Immature natural killer cell (primary cell): ENCODE data around the gene PDE6D. TPM values are rescaled to one million over a fixed set of nuclear protein-coding genes. Genes with fewer than 3 reads are reported as not detected.
"Not testable (repeated sequence)": the region's sequence is repeated elsewhere in the genome, so short reads cannot be mapped to it uniquely, and the experiment has no call there.

Experiments used
- DNase-seq, 3 donors: peaks; one replicate each; pipeline ENCODE4 v3.0.0; 2022; ENCODE audit warnings: mixed read lengths in 1 of 3
- H3K27ac Mint-ChIP-seq, 6 donors: one replicate each; pipeline ENCODE4 v1.8.0; 2020; ENCODE audit warnings: mixed read lengths in 6 of 6, mild to moderate bottlenecking in 5 of 6, inconsistent platforms in 4 of 6, moderate library complexity in 3 of 6
- H3K27me3 Mint-ChIP-seq, 3 donors: one replicate each; pipeline ENCODE4 v1.8.0; 2020 to 2021; ENCODE audit warnings: low read depth in 3 of 3, mild to moderate bottlenecking in 3 of 3, mixed read lengths in 3 of 3, moderate library complexity in 3 of 3, inconsistent platforms in 1 of 3
- H3K36me3 Mint-ChIP-seq, 3 donors: one replicate each; pipeline ENCODE4 v1.8.0; 2020; ENCODE audit warnings: mixed read lengths in 3 of 3, inconsistent platforms in 2 of 3, mild to moderate bottlenecking in 2 of 3
- H3K4me1 Mint-ChIP-seq, 2 donors: one replicate each; pipeline ENCODE4 v1.8.0; 2020; ENCODE audit warnings: inconsistent platforms in 2 of 2, mild to moderate bottlenecking in 2 of 2, mixed read lengths in 2 of 2, moderate library complexity in 1 of 2
- H3K4me3 Mint-ChIP-seq, 5 donors: one replicate each; pipeline ENCODE4 v1.8.0; 2020; ENCODE audit warnings: mild to moderate bottlenecking in 5 of 5, mixed read lengths in 5 of 5, inconsistent platforms in 3 of 5, moderate library complexity in 3 of 5
- H3K9me3 Mint-ChIP-seq, 6 donors: one replicate each; pipeline ENCODE4 v1.8.0; 2020; ENCODE audit warnings: mild to moderate bottlenecking in 6 of 6, mixed read lengths in 6 of 6, inconsistent platforms in 4 of 6, moderate library complexity in 3 of 6
- polyA plus RNA-seq, 3 donors: library from polyadenylated mRNA; unstranded; fragments of 300-500 nt; fragmentation: Illumina TruSeq; gene quantifications; one replicate each; pipeline ENCODE4 v1.2.3, GENCODE V29; 2021

The PDE6D gene
- polyA plus RNA-seq, 3 donors from 2014 or later, result 62.2 to 84.5 (median 72.6) TPM

DNA sequence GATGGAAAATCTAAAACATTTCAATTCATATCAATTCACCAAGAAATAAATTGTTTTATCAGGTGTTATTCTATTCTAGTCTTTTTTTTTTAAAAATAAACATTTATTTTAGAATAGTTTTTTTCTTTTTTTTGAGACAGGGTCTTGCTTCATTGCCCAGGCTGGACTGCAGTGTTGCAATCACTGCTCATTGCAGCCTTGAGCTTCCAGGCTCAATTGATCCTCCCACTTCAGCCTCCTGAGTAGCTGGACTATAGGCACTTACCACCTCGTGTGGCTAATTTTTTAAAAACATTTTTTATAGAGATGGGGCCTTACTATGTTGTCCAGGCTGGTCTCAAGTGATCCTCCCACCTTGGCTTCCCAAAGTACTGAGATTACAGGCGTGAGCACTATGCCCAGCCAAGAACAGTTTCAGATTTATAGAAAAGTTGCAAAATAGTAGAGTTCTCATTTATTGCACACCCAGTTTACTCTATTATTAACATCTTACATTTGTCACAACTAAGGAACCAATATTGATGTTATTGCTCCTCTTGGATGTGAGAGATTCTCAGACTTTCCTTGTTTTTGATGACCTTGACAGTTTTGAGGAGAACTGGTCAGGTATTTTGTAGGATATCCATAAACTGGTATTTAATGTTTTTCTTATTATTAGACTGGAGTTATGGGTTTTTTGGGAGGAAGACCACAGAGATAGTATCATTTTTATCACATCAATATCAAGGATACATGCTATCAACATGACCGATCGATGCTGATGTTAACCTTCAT is 29.9 kb downstream of the PDE6D start:
- no peak overlapping the region for H3K27ac Mint-ChIP-seq
- H3K4me3 Mint-ChIP-seq, result no peak overlapping the region
- H3K36me3 Mint-ChIP-seq, result peaks cover 0 to 4% (median 0%) of the 10 kb centered on the region in 3 donors
- no peak for DNase-seq
- H3K9me3 Mint-ChIP-seq, result no peaks in the 10 kb centered on the region
- peaks cover 0 to 2% (median 0%) of the 10 kb centered on the region in 3 donors for H3K27me3 Mint-ChIP-seq
- peaks cover 0 to 1% of the 10 kb centered on the region in 2 donors for H3K4me1 Mint-ChIP-seq

DNA sequence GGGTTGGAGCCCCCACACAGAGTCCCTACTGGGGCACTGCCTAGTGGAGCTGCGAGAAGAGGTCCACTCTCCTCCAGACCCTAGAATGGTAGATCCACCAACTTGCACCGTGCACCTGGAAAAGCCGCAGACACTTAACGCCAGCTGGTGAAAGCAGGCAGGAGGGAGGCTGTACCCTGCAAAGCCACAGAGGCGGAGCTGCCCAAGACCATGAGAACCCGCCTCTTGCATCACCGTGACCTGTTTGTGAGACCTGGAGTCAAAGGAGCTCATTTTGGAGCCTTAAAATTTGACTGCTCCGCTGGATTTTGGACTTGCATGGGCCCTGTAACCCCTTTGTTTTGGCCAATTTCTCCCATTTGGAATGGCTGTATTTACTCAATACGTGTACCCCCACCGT is 32.1 kb downstream of the PDE6D start:
- H3K4me3 Mint-ChIP-seq, H3K36me3 Mint-ChIP-seq, H3K4me1 Mint-ChIP-seq, DNase-seq, H3K9me3 Mint-ChIP-seq, H3K27ac Mint-ChIP-seq, H3K27me3 Mint-ChIP-seq: not testable (repeated sequence)

DNA sequence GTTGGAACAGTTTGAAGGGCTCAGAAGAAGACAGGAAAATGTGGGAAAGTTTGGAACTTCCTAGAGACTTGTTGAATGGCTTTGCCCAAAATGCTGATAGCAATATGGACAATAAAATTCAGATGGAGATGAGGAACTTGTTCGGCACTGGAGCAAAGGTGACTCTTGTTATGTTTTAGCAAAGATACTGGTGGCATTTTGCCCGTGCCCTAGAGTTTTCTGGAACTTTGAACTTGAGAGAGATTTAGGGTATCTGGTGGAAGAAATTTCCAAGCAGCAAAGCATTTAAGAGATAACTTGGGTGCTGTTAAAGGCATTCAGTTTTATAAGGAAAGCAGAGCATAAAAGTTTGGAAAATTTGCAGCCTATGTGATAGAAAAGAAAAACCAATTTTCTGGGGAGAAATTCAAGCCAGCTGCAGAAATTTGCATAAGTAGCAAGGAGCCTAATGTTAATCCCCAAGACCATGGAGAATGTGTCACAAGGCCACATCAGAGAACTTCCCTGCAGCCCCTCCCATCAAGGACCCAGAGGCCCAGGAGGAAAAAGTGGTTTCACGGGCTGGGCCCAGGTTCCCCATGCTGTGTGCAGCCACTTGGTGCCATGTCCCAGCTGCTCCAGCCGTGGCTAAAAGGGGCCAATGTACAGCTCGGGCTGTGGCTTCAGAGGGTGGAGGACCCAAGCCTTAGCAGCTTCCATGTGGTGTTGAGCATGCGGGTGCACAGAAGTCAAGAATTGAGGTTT is 32.8 kb downstream of the PDE6D start:
- not testable (repeated sequence) for H3K27ac Mint-ChIP-seq, H3K4me1 Mint-ChIP-seq, H3K9me3 Mint-ChIP-seq, DNase-seq, H3K4me3 Mint-ChIP-seq, H3K27me3 Mint-ChIP-seq, H3K36me3 Mint-ChIP-seq

DNA sequence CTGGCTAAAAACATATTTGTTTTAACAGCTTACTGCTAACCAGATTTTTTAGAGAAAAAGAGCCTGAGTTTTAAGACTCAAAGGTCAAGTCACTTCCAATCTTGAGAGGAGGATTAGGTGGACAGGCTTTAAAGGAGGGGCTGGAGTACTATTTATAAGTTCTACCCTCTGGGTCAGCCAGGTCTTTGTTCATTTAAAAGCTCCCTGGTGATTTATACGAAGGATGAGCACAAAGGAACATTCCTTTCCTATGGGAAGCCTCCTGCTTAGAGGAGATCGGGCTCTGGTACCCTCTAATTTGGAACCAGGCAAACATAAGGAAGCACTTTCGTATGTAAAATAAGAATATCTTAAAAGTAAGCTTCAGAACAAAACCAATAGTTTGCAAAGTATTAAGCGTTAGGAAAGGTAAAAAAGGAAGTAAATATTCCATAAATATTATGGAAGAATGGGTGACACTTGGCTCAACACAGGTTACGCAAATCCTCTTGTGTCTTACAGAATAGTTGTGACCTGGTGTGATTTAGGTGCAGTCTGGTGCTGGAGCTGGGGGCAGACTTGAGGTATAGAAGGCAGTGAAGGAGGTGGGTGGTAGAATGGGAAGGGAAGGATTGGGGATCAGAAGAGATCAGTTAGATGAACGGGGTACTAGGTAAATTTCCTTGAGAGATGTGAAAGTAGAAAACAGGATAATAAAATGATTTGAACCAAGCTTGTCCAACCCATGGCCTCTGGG is 35.6 kb downstream of the PDE6D start:
- Mint-ChIP-seq H3K27me3 (peaks cover 0 to 2% (median 0%) of the 10 kb centered on the region in 3 donors), H3K4me3 (no peak overlapping the region), H3K36me3 (no peaks in the 10 kb centered on the region), H3K27ac (no peak overlapping the region), H3K4me1 (peaks cover 0 to 1% of the 10 kb centered on the region in 2 donors), H3K9me3 (no peaks in the 10 kb centered on the region)
- DNase-seq, result no peak

DNA sequence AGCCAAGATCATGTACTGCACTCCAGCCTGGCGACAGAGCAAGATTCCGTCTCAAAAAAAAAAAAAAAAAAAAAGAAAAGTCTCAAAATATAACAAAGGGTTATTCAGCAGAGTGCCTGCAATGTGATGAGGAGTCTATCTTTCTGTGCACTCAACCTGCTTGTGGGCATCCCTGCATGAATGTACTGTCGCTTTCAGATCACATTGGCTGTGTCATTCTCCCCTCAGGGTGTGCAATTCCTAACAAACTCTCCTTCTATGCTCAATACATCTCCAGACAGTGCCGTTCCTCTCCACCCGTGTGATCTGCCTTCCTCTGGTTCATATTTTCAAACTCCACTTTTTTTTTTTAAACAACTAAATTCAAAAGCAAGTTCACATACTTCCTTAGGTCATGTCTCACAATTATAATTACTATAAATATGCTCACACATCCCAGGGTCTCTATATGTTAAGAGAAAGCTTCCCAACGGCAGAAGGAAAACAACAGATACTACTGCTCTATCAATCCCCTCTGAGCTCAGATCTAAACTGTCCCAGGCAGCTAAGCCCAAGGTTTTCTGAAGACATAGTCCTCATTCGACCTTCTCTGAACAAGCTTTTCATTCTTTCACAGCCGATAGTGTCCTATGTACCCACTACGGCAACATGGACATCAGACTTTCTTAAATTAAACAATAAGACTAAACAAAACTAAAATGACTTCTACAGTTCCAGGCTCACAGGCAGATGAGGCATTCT is 37.5 kb downstream of the PDE6D start:
- Mint-ChIP-seq H3K4me1 (no peaks in the 10 kb centered on the region), H3K4me3 (no peak overlapping the region), H3K27me3 (no peaks in the 10 kb centered on the region), H3K27ac (peak overlapping the region in 1 of 6 donors; percentile 20), H3K9me3 (no peaks in the 10 kb centered on the region), H3K36me3 (peaks cover 6 to 10% (median 9%) of the 10 kb centered on the region in 3 donors)
- no peak for DNase-seq

DNA sequence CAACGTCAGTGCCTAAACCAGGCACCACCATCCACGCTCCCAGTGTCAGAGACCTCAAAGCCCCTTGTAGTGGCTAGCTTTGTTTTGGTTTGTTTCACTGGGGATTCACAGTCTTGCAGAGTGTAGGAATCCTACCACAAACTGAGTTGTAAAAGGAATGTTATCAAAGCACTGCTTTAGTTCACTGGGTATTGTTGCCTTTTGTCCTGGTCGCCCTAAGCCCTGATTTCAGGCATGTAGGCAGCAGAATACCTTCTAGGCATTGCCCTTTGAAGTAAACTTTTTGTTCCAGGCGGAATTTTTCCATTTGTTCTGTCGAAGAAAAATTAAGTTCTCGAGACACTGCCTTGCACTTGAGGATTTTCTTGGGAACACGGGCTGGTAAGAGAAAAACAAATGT is 43.3 kb downstream of the PDE6D start:
- H3K27me3 Mint-ChIP-seq, result no peaks in the 10 kb centered on the region
- no peaks in the 10 kb centered on the region for H3K9me3 Mint-ChIP-seq
- DNase-seq, result no peak
- no peaks in the 10 kb centered on the region for H3K4me1 Mint-ChIP-seq
- H3K36me3 Mint-ChIP-seq, result peaks cover 10 to 39% (median 19%) of the 10 kb centered on the region in 3 donors
- no peak overlapping the region for H3K27ac Mint-ChIP-seq
- H3K4me3 Mint-ChIP-seq, result no peak overlapping the region

DNA sequence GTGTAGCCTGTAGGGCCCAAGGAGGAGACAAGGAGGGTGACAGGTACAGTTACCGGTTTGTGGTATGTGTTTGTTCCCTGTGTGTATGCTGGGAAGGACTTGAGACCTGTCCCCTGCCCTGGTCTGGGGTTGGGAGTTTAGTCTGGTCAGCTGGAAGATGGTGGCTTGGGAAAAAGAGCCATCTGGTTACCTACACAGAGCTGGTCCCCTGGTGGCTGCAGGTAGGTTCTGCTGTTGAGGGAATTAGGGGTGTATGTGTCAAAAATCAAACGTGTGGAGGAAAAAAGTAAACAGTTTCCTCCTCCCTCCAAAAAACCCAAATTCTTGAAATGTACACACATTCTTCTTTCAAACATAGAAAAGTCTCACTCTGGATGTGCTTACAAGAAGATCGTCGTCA is 48.5 kb downstream of the PDE6D start:
- Mint-ChIP-seq H3K9me3 (no peaks in the 10 kb centered on the region), H3K27me3 (peaks cover 0 to 1% (median 0%) of the 10 kb centered on the region in 3 donors), H3K36me3 (peaks cover 16 to 36% (median 22%) of the 10 kb centered on the region in 3 donors), H3K4me3 (no peak overlapping the region), H3K27ac (no peak overlapping the region), H3K4me1 (no peaks in the 10 kb centered on the region)
- DNase-seq, result no peak

DNA sequence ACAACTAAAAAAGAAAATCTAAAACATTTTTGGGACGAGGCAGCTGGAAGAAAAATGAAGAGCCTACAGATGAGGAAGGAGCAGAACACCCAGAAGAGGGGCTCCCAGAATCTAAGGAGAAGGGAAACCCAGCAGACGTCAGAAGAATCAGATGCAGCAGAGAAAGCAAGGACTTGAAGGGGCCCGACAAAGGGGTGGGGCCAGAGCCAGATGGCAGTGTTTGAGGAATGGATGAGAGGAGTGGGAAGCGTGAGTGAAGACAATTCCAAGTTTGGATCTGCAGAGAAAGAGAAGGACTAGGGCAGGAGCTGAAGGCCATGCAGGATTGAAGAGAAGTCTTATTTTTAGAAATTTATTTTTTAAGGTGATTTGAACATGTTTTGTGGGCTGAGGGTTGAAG is 53.5 kb downstream of the PDE6D start:
- Mint-ChIP-seq H3K27ac (no peak overlapping the region), H3K9me3 (no peaks in the 10 kb centered on the region), H3K4me3 (no peak overlapping the region), H3K36me3 (peaks cover 9 to 23% (median 18%) of the 10 kb centered on the region in 3 donors), H3K27me3 (peaks cover 0 to 1% (median 0%) of the 10 kb centered on the region in 3 donors), H3K4me1 (no peaks in the 10 kb centered on the region)
- no peak for DNase-seq

DNA sequence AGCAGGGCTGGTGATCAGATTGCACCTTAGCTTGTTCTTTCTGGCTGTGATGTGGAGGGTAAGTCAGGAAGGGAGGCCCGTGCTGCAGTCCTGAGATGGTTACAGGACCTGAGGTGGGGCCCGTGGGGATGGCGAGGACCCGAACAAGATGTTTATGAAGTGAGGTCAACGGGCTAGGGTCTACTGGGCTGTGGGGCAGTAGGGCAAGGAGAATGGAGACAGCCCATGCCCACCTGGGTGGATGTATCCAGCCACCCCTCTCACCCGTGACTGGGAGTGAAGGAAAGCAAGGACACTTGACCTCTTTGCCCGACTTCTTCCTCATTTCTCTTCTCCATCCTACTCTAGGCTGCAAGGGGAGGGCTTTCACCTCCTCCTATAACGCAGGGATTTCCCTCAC is 54.8 kb downstream of the PDE6D start:
- Mint-ChIP-seq H3K27ac (no peak overlapping the region), H3K36me3 (peaks cover 0 to 12% (median 8%) of the 10 kb centered on the region in 3 donors), H3K4me3 (no peak overlapping the region), H3K27me3 (peaks cover 0 to 1% (median 0%) of the 10 kb centered on the region in 3 donors), H3K4me1 (no peaks in the 10 kb centered on the region), H3K9me3 (no peaks in the 10 kb centered on the region)
- DNase-seq, result no peak

DNA sequence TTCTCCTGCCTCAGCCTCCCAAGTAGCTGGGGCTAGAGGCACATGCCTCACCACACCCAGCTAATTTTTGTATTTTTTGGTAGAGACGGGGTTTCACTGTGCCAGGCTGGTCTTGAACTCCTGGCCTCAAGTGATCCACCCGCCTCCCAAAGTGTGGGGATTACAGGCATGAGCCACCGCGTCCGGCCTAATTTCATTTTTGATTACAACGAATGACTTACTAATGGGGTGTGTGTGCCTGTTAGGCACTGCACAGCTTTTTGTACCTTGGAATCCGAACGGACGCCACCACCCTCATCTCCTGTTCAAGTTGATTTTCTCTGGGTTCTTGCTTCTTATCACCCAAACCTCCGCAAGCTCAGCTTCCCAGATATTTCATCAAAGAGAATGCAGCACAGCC is 55.6 kb downstream of the PDE6D start:
- Mint-ChIP-seq H3K4me1 (no peaks in the 10 kb centered on the region), H3K9me3 (no peaks in the 10 kb centered on the region), H3K27ac (no peak overlapping the region), H3K4me3 (no peak overlapping the region), H3K36me3 (peaks cover 0 to 10% (median 8%) of the 10 kb centered on the region in 3 donors), H3K27me3 (peaks cover 0 to 2% (median 1%) of the 10 kb centered on the region in 3 donors)
- DNase-seq, result no peak

DNA sequence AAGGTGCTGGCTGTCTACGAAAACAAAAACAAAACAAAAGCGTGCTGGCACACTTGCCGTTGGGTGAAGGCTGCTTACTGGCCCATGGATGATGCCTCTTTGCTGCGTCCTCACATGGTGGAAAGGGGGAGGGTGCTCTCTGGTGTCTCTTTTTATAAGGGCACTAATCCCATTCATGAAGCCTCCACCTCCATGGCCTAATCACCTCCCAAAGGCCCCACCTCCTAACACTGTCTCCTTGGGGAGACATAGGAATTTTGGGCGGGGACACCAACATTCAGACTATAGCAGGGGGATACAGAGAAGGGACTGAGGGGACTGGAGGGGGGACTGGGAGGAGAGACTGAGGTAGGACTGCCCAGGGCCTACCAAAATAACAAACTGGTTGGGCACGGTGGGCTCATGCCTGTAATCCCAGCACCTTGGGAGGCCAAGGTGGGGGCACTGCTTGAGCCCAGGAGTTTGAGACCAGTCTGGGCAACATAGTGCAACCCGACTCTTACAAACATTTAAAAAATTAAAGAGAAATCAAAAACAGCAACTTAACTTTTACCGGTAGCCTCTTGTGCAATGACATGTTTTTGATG is 58.3 kb downstream of the PDE6D start:
- H3K4me1 Mint-ChIP-seq, result no peaks in the 10 kb centered on the region
- H3K27me3 Mint-ChIP-seq, result peaks cover 0 to 2% (median 0%) of the 10 kb centered on the region in 3 donors
- no peaks in the 10 kb centered on the region for H3K9me3 Mint-ChIP-seq
- H3K36me3 Mint-ChIP-seq, result peaks cover 0 to 5% (median 5%) of the 10 kb centered on the region in 3 donors
- no peak overlapping the region for H3K4me3 Mint-ChIP-seq
- H3K27ac Mint-ChIP-seq, result no peak overlapping the region
- no peak for DNase-seq

DNA sequence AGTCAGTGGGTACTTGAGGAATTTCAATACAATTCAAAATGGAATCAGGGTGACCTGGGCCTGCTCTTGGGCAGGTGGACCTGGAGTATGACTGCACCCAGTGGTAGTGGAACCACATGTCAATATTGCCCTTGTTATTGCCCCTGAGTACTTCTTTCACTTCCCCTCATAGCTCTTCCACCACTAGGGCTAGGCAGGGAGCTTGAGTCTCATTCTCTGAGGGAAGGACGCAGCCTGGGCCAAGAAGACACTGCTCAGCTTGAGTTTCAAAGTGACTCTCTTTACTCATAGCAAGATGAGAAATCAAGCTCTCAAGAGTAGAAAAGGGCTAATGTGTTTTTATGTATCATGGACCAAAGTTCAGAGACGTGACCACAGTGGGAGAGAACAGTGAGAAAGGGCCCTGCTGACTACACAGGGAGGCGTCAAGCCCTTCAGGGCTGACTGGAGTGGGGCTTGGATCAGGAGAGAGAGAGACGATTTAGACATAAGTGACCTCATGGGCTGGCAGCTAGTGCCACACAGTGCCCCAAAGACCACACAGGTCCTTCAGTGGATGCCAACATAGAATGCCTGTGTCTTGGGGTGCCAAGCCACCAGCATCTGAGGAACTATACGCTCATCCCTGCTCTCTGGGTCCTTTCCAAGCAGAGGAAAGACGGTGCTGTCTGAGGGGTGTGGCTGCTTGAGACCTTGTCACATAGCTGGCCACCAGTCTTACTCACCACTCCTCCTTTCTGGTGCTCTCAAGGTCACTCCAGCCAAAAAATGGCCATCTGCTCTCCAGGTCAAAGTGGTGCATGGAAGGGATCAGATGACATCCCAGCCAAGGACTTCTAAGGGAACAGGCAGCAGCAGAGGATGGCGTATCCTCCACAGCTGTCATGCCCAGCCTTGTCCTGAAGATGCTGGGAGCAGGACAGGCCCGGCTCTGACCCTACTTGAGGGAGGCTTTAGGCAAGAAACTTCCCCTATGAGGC is 59.8 kb downstream of the PDE6D start:
- Mint-ChIP-seq H3K4me3 (no peak overlapping the region), H3K27ac (no peak overlapping the region), H3K4me1 (no peaks in the 10 kb centered on the region), H3K9me3 (no peaks in the 10 kb centered on the region), H3K36me3 (no peaks in the 10 kb centered on the region), H3K27me3 (peaks cover 0 to 2% (median 0%) of the 10 kb centered on the region in 3 donors)
- no peak for DNase-seq
